ENCODE measurements around the gene ANO4.

DNA sequence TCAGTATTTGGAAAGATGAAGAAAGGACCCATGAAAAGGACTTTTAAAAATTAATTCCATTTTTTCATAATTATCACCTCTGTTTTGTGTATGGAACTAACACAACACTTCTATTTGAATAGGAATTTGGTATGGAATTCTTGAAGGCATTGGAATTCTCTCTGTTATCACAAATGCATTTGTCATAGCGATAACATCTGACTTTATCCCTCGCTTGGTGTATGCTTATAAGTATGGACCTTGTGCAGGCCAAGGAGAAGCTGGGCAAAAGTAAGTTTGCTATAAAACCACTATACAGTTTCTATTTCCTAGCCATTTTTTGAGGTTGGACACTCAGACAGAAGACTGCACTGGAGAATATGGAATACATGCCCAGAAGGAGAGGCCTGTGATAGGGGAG, 316.9 kb downstream of the ANO4 start:
- TF ChIP-seq, protein P1, sequence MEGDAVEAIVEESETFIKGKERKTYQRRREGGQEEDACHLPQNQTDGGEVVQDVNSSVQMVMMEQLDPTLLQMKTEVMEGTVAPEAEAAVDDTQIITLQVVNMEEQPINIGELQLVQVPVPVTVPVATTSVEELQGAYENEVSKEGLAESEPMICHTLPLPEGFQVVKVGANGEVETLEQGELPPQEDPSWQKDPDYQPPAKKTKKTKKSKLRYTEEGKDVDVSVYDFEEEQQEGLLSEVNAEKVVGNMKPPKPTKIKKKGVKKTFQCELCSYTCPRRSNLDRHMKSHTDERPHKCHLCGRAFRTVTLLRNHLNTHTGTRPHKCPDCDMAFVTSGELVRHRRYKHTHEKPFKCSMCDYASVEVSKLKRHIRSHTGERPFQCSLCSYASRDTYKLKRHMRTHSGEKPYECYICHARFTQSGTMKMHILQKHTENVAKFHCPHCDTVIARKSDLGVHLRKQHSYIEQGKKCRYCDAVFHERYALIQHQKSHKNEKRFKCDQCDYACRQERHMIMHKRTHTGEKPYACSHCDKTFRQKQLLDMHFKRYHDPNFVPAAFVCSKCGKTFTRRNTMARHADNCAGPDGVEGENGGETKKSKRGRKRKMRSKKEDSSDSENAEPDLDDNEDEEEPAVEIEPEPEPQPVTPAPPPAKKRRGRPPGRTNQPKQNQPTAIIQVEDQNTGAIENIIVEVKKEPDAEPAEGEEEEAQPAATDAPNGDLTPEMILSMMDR (IDR thresholded peaks at IDR 0.05; ENCODE audit: borderline replicate concordance, extremely low read depth, low read length, poor library complexity, severe bottlenecking), result no peak
- no peak for TF ChIP-seq EZH2 (IDR thresholded peaks at IDR 0.05; ENCODE audit: borderline replicate concordance, low read depth, low read length, severe bottlenecking)
